H1 (cell line): ENCODE results near the gene TMEM114. TPM values are rescaled to one million over a fixed set of nuclear protein-coding genes. Genes with fewer than 3 reads are reported as not detected.

Experiments
- CTCF ChIA-PET: fragments of 300-600 bp; sonication (Branson Sonifier 250); formaldehyde crosslinking; loops from one replicate; lab custom pipeline; 2021; ENCODE audit not compliant: partially characterized antibody; lab: Charles Lee
- POLR2A ChIA-PET: fragments of 300-600 bp; sonication (Branson Sonifier 250); formaldehyde crosslinking; loops from one replicate; lab custom pipeline; 2021; ENCODE audit warnings: inconsistent platforms; ENCODE audit not compliant: partially characterized antibody; lab: Charles Lee
- DNase-seq, 2 experiments: peaks; one replicate each; pipeline versions ENCODE4 v3.0.0 to v3.0.0-alpha.2; 2010 to 2022; ENCODE audit warnings: low spot score in 2 of 2, low read depth in 1 of 2, mixed read lengths in 1 of 2
- FAIRE-seq: peaks from 2 replicates; lab custom pipeline; 2011; peaks lifted over from hg19 to GRCh38; lab: Jason Lieb, UNC
- H2AFZ ChIP-seq: 2 replicates; pipeline ENCODE4 v1.8.1; 2012; ENCODE audit warnings: low read length, inconsistent platforms
- H2AK5ac ChIP-seq: 2 replicates; pipeline ENCODE4 v1.6.1; 2013; ENCODE audit warnings: low read depth, low read length
- H2BK120ac ChIP-seq: replicated peaks from 2 replicates; pipeline ENCODE3; 2013; ENCODE audit warnings: low read depth, low read length, inconsistent platforms
- H2BK12ac ChIP-seq: 2 replicates; pipeline ENCODE4 v1.6.1; 2013; ENCODE audit warnings: low read depth, low read length
- H2BK15ac ChIP-seq: 2 replicates; pipeline ENCODE4 v1.6.1; 2013; ENCODE audit warnings: low read length
- H2BK20ac ChIP-seq: 2 replicates; pipeline ENCODE4 v1.6.1; 2013; ENCODE audit warnings: low read length
- H2BK5ac ChIP-seq: 2 replicates; pipeline ENCODE4 v1.6.1; 2013; ENCODE audit warnings: low read depth, low read length
- H3K14ac ChIP-seq: 2 replicates; pipeline ENCODE4 v1.6.1; 2013; ENCODE audit warnings: inconsistent platforms; ENCODE audit not compliant: insufficient read length
- H3K18ac ChIP-seq: 2 replicates; pipeline ENCODE4 v1.6.1; 2013; ENCODE audit warnings: low read length; ENCODE audit errors: extremely low read depth
- H3K23ac ChIP-seq: 2 replicates; pipeline ENCODE4 v1.6.1; 2013; ENCODE audit warnings: inconsistent platforms; ENCODE audit not compliant: insufficient read length
- H3K23me2 ChIP-seq: 2 replicates; pipeline ENCODE4 v1.6.1; 2013; ENCODE audit warnings: low read depth, low read length
- H3K27ac ChIP-seq: 2 replicates; pipeline ENCODE4 v1.6.1; 2011; ENCODE audit warnings: low read depth, low read length, inconsistent platforms
- H3K27me3 ChIP-seq, 4 experiments: replicated peaks in 1 of 4; 1 replicate in 1 of 4; 2 replicates in 3 of 4; pipeline versions ENCODE4 v1.6.1 to v1.8.1; 2011 to 2013; ENCODE audit warnings: low read length in 3 of 4, mild to moderate bottlenecking in 3 of 4, inconsistent platforms in 2 of 4, mixed read lengths in 2 of 4, moderate library complexity in 1 of 4; ENCODE audit not compliant: control insufficient read depth in 3 of 4, insufficient read depth in 3 of 4; ENCODE audit errors: extremely low read depth in 1 of 4
- H3K36me3 ChIP-seq, 4 experiments: 2 replicates each; pipeline versions ENCODE4 v1.6.1 to v1.8.1; 2011 to 2013; ENCODE audit warnings: mild to moderate bottlenecking in 4 of 4, low read length in 3 of 4, moderate library complexity in 2 of 4, control low read depth in 1 of 4, inconsistent platforms in 1 of 4; ENCODE audit not compliant: insufficient read depth in 4 of 4, control insufficient read depth in 2 of 4
- H3K4ac ChIP-seq: replicated peaks from 2 replicates; pipeline ENCODE3; 2013; ENCODE audit warnings: low read length, low read depth, mixed read lengths, inconsistent platforms; ENCODE audit not compliant: insufficient read length
- H3K4me1 ChIP-seq, 4 experiments: replicated peaks in 1 of 4; 1 replicate in 1 of 4; 2 replicates in 3 of 4; pipeline versions ENCODE4 v1.6.1 to v1.8.1; 2011 to 2013; ENCODE audit warnings: low read length in 3 of 4, inconsistent platforms in 2 of 4, mixed read lengths in 1 of 4; ENCODE audit not compliant: insufficient read depth in 4 of 4, control insufficient read depth in 3 of 4
- H3K4me2 ChIP-seq, 2 experiments: 2 replicates each; pipeline versions ENCODE4 v1.6.1 to v1.8.1; 2011 to 2013; ENCODE audit warnings: low read depth in 2 of 2, low read length in 2 of 2, control low read depth in 1 of 2, inconsistent platforms in 1 of 2, mild to moderate bottlenecking in 1 of 2; ENCODE audit not compliant: insufficient read depth in 1 of 2
- H3K4me3 ChIP-seq, 4 experiments: fragments of 200-600, 300-600 bp in 1 of 4; sonication (generic), shearing (Covaris generic), sonication (Bioruptor Twin) in 1 of 4; 2 replicates each; pipeline versions ENCODE4 v1.5.1 to v1.8.1; 2011 to 2016; ENCODE audit warnings: low read length in 4 of 4, low read depth in 3 of 4, control low read depth in 2 of 4, inconsistent platforms in 2 of 4, mild to moderate bottlenecking in 2 of 4, mixed read lengths in 1 of 4, moderate library complexity in 1 of 4; ENCODE audit not compliant: insufficient read depth in 2 of 4; ENCODE audit errors: extremely low read depth in 1 of 4
- H3K56ac ChIP-seq: replicated peaks from 2 replicates; pipeline ENCODE3; 2013; ENCODE audit warnings: low read depth, mild to moderate bottlenecking, mixed read lengths, low read length, inconsistent platforms; ENCODE audit not compliant: insufficient read length
- H3K79me1 ChIP-seq: 2 replicates; pipeline ENCODE4 v1.6.1; 2013; ENCODE audit warnings: low read depth, low read length, control low read depth
- H3K79me2 ChIP-seq, 2 experiments: 2 replicates each; pipeline versions ENCODE4 v1.6.1 to v1.8.1; 2012 to 2013; ENCODE audit warnings: low read length in 2 of 2, mild to moderate bottlenecking in 2 of 2, inconsistent platforms in 1 of 2; ENCODE audit not compliant: insufficient read depth in 2 of 2, control insufficient read depth in 1 of 2
- H3K9ac ChIP-seq, 4 experiments: replicated peaks in 1 of 4; 1 replicate in 1 of 4; 2 replicates in 3 of 4; pipeline versions ENCODE4 v1.6.1 to v1.8.1; 2011 to 2013; ENCODE audit warnings: low read depth in 3 of 4, low read length in 3 of 4, control low read depth in 2 of 4, mild to moderate bottlenecking in 2 of 4, moderate library complexity in 2 of 4, inconsistent platforms in 1 of 4; ENCODE audit errors: extremely low read depth in 1 of 4
- H3K9me3 ChIP-seq, 2 experiments: 2 replicates each; pipeline versions ENCODE4 v1.6.1 to v1.8.1; 2012 to 2013; ENCODE audit warnings: mild to moderate bottlenecking in 2 of 2, moderate library complexity in 2 of 2, control low read depth in 1 of 2, inconsistent platforms in 1 of 2, low read depth in 1 of 2, low read length in 1 of 2, mixed read lengths in 1 of 2; ENCODE audit not compliant: insufficient read depth in 2 of 2
- H4K20me1 ChIP-seq, 2 experiments: replicated peaks in 1 of 2; 2 replicates each; pipeline versions ENCODE3 to v1.8.1; 2011 to 2013; ENCODE audit warnings: inconsistent platforms in 2 of 2, low read length in 2 of 2, mild to moderate bottlenecking in 1 of 2; ENCODE audit not compliant: insufficient read depth in 2 of 2, control insufficient read depth in 1 of 2
- H4K5ac ChIP-seq: 2 replicates; pipeline ENCODE4 v1.6.1; 2013; ENCODE audit warnings: low read length, low read depth, mixed read lengths, inconsistent platforms; ENCODE audit not compliant: insufficient read length
- H4K8ac ChIP-seq: 2 replicates; pipeline ENCODE4 v1.8.0; 2013; ENCODE audit warnings: mild to moderate bottlenecking, moderate library complexity, low read length, inconsistent platforms; ENCODE audit not compliant: insufficient read depth; ENCODE audit errors: extremely low read depth
- H4K91ac ChIP-seq: replicated peaks from 2 replicates; pipeline ENCODE3; 2013; ENCODE audit warnings: low read length, mixed read lengths, inconsistent platforms; ENCODE audit not compliant: insufficient read length
- E2F6 ChIP-seq: IDR thresholded peaks from 2 replicates; pipeline ENCODE4 v1.6.1; 2012; ENCODE audit warnings: inconsistent platforms
- KDM4A ChIP-seq: IDR thresholded peaks from one replicate; pipeline ENCODE4 v1.7.1; 2012; ENCODE audit warnings: low read depth, mild to moderate bottlenecking, moderate library complexity, low read length, inconsistent platforms; ENCODE audit not compliant: severe bottlenecking
- NANOG ChIP-seq: IDR thresholded peaks from 2 replicates; pipeline ENCODE4 v1.6.1; 2011; ENCODE audit warnings: low read length, low read depth, mild to moderate bottlenecking, inconsistent platforms; ENCODE audit not compliant: insufficient read depth, poor library complexity, severe bottlenecking
- RBBP5 ChIP-seq: IDR thresholded peaks from 2 replicates; pipeline ENCODE4 v1.7.1; 2012; ENCODE audit warnings: low read depth, mild to moderate bottlenecking, inconsistent platforms, low read length, moderate library complexity, borderline replicate concordance
- TAF7 ChIP-seq: optimal IDR thresholded peaks from 2 replicates; pipeline ENCODE3; 2011; ENCODE audit warnings: low read depth, mild to moderate bottlenecking, inconsistent platforms, low read length, moderate library complexity, borderline replicate concordance
- USF2 ChIP-seq: IDR thresholded peaks from 2 replicates; pipeline ENCODE4 v1.6.1; 2011; ENCODE audit warnings: low read length, improper control_type of control experiment
- WGBS, 2 experiments: shearing (Covaris generic) in 1 of 2; methylation state at CpG; one replicate each; pipeline versions ENCODE4 v1.1.6 to v1.1.7; 2013 to 2015; ENCODE audit warnings: low lambda C conversion rate in 2 of 2, mixed read lengths in 2 of 2, inconsistent platforms in 1 of 2, low coverage in 1 of 2, missing lambda C conversion rate in 1 of 2; ENCODE audit not compliant: insufficient replicate concordance in 2 of 2, insufficient coverage in 1 of 2, insufficient read length in 1 of 2; ENCODE audit errors: extremely low coverage in 1 of 2, missing lambda C conversion rate in 1 of 2; 5-methylcytosine and 5-hydroxymethylcytosine counted together
- polyA plus RNA-seq, 7 experiments: library from polyadenylated mRNA; depleted of rRNA in 3 of 7; stranded (reverse) in 5 of 7; unstranded in 2 of 7; fragments of >200 nt in 5 of 7; fragments of 200-250 nt in 2 of 7; gene quantifications; 1 replicate in 5 of 7; 2 replicates in 1 of 7; 4 replicates in 1 of 7; pipeline versions ENCODE4 v1.2.1 to v1.2.3, GENCODE V29; 2011 to 2013; ENCODE audit warnings: missing spikeins in 2 of 7, mixed read lengths in 2 of 7
- total RNA-seq: library from RNA; stranded (reverse); fragmentation: NEBNext Ultra II Directional; extraction: Animal tissue kit (Norgen Biotek cat#: 25700); gene quantifications from 2 replicates; pipeline ENCODE4 v1.2.1, GENCODE V29; 2021

The TMEM114 gene
- total and polyA plus RNA-seq, 2 of the 8 experiments (the other 6 are each of a cell fraction or from before 2014, with no cell fraction given): 1.6 to 2.9 TPM

GRCh38 chr16:8583732-8584131, 6.6 kb downstream of the TMEM114 start:
- Histone ChIP-seq H3K4me3 (no peak overlapping the region), H3K14ac (no peak overlapping the region), H4K8ac (no peak overlapping the region), H4K20me1 (no peaks in the 10 kb centered on the region), H2BK5ac (no peak overlapping the region), H3K23me2 (no peaks in the 10 kb centered on the region; the same call in 1 of the 2 replicates), H3K56ac (no peak overlapping the region), H3K79me1 (no peaks in the 10 kb centered on the region), H2BK20ac (no peak overlapping the region), H2BK120ac (no peak overlapping the region), H3K36me3 (no peaks in the 10 kb centered on the region; a peak in 1 of 8 replicates), H2BK15ac (0 out of 2 replicates have a peak overlapping the region, but pooled peaks have one; percentile 46), H3K4me2 (no peak overlapping the region), H2BK12ac (0 out of 2 replicates have a peak overlapping the region, but pooled peaks have one; percentile 5), H3K79me2 (no peaks in the 10 kb centered on the region), H3K18ac (no peak overlapping the region), H3K9ac (no peak overlapping the region), H3K27ac (no peak overlapping the region), H3K27me3 (peaks cover 0 to 3% (median 0%) of the 10 kb centered on the region in 4 experiments; a peak in 2 of 7 replicates), H3K9me3 (no peaks in the 10 kb centered on the region), H2AK5ac (no peak overlapping the region), H4K5ac (no peak overlapping the region), H4K91ac (no peak overlapping the region), H3K23ac (no peak overlapping the region), H2AFZ (no peak overlapping the region), H3K4me1 (peaks cover 0 to 5% (median under 1%) of the 10 kb centered on the region in 4 experiments; a peak in 2 of 7 replicates), H3K4ac (no peak overlapping the region)
- CTCF ChIA-PET: interaction anchor here (0.7 to 12.4 kb wide), 9 partner anchors 13 to 208 kb away, joined by 3 to 162 read pairs (median 4); partner anchors contain the start of gene METTL22
- DNase-seq (no peak), FAIRE-seq (no peak)
- POLR2A ChIA-PET: interaction anchor here (0.6 to 2.9 kb wide), 8 partner anchors 11 to 262 kb away, joined by 3 to 12 read pairs (median 4); partner anchors contain the start of gene METTL22
- WGBS, 2 experiments: 81% methylated on average over 4 of the region's 4 CpGs; no CpG with 5 or more reads in 1 of the 2 experiments
- TF ChIP-seq RBBP5: no peak
- TF ChIP-seq TAF7: no peak
- no peak for TF ChIP-seq KDM4A
- TF ChIP-seq E2F6: peak; percentile 56; the same call in 1 of the 2 replicates
- no peak for TF ChIP-seq NANOG
- TF ChIP-seq USF2: peak; percentile 91
